Gastroesophageal sphincter (tissue), 3 donors: Measurements from ENCODE around the gene ZFAND4.

Experiments used
- CTCF ChIP-seq, 4 experiments: fragments of 200-600 bp in 2 of 4; fragments of 450-650 bp in 2 of 4; sonication (generic) in 1 of 4; IDR thresholded peaks; one replicate each; pipeline ENCODE4 v1.5.1; 2017 to 2019; ENCODE audit warnings: antibody characterized with exemption in 4 of 4, mild to moderate bottlenecking in 2 of 4, moderate library complexity in 2 of 4
- POLR2A ChIP-seq, 2 donors: fragments of 450-650 bp; IDR thresholded peaks; one replicate each; pipeline ENCODE4 v1.6.1; 2017; ENCODE audit warnings: antibody characterized with exemption in 2 of 2, mild to moderate bottlenecking in 2 of 2, moderate library complexity in 1 of 2
- POLR2AphosphoS5 ChIP-seq: sonication (generic); formaldehyde crosslinking; IDR thresholded peaks from one replicate; pipeline ENCODE4 v1.6.1; 2017; ENCODE audit warnings: antibody characterized with exemption

DNA sequence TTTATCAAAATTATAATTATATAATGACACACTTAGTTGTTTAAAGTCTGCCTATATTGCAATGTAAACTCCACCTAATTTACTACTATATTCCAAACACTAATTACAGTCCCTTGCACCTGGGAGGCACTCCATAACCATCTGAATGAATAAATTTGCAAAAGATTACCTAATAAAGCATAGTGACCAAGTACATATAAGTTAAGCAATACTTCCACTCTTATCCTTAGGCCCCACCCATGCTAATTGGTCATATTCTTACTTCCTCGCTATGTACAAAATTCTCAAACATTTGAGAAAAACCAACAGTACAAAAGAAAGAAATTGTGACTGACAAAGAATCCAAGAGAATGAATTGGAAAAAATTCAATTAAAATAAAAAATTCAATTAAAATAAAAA is 65.3 kb downstream of the ZFAND4 start:
- TF ChIP-seq CTCF (IDR thresholded peaks at IDR 0.05) (no peak), POLR2AphosphoS5 (no peak), POLR2A (IDR thresholded peaks at IDR 0.05) (no peak)
